Adipose tissue (tissue), 3 donors: ENCODE measurements around the gene STX19. TPM values are rescaled to one million over a fixed set of nuclear protein-coding genes. Genes with fewer than 3 reads are reported as not detected.

Source experiments
- H3K27ac ChIP-seq: one replicate; pipeline ENCODE4 v1.5.1; 2013; ENCODE audit warnings: low read depth, low read length
- WGBS, 3 donors: extraction: QIAGEN DNeasy Blood & Tissue Kit; methylation state at CpG; one replicate each; pipeline ENCODE4 v1.1.7; 2013; 5-methylcytosine and 5-hydroxymethylcytosine counted together
- polyA plus RNA-seq, 3 donors: library from polyadenylated mRNA; stranded (reverse); fragments of 200-250 nt; gene quantifications; one replicate each; pipeline ENCODE4 v1.2.3, GENCODE V29; 2013
- donor health status: healthy with polysubstance abuse.
- donor health status: Bipolar disorder and iron deficiency.
- donor health status: healthy.

Gene STX19
- polyA plus RNA-seq = 1 to 10 TPM in 1 of 3 donors, under 1 TPM in 1, not detected in 1; 0.30 to 3.9 TPM

- H3K27ac ChIP-seq = no peak within 1 kb of the TSS
- 20 to 79% (median 73%) methylated on average over 8 of the region's 8 CpGs for WGBS, 3 donors
Observed at GRCh38 chr3:94028093-94028837, at the start of gene STX19. Gene STX19, minus strand, starts transcription at chr3:94028597. Its CDS starts 13,328 bp downstream, at chr3:94015269.

- 91 to 95% (median 94%) methylated on average over 3 of the region's 3 CpGs for WGBS, 3 donors
- H3K27ac ChIP-seq = no peak overlapping the region
Observed at GRCh38 chr3:94076055-94076454, 47.7 kb upstream of the STX19 start.

- no peak overlapping the region for H3K27ac ChIP-seq
- WGBS, 3 donors = 58 to 90% (median 83%) methylated on average over 4 of the region's 4 CpGs
Observed at GRCh38 chr3:94071713-94072284, 43.4 kb upstream of the STX19 start.

- 93 to 98% (median 94%) methylated on average over 6 of the region's 6 CpGs for WGBS, 3 donors
- no peak overlapping the region for H3K27ac ChIP-seq
Observed at GRCh38 chr3:94070341-94070911, 42.0 kb upstream of the STX19 start.

- WGBS, 3 donors = 13 to 59% (median 58%) methylated on average over 4 of the region's 4 CpGs
- H3K27ac ChIP-seq = no peak overlapping the region
Observed at GRCh38 chr3:94069194-94069813, 40.9 kb upstream of the STX19 start.

- WGBS, 3 donors = 75 to 87% (median 85%) methylated on average over 6 of the region's 6 CpGs
- no peak overlapping the region for H3K27ac ChIP-seq
Observed at GRCh38 chr3:94066506-94067500, 38.4 kb upstream of the STX19 start.

GRCh38 chr3:94065819-94066480 is 37.6 kb upstream of the STX19 start:
- no peak overlapping the region for H3K27ac ChIP-seq
- 86 to 93% (median 88%) methylated on average over 1 of the region's 1 CpG for WGBS, 3 donors

- WGBS, 3 donors = 51 to 58% (median 56%) methylated on average over 1 of the region's 1 CpG
- H3K27ac ChIP-seq = no peak overlapping the region
Observed at GRCh38 chr3:94065122-94065521, 36.7 kb upstream of the STX19 start.

- no peak overlapping the region for H3K27ac ChIP-seq
- WGBS, 3 donors = 59 to 77% (median 59%) methylated on average over 6 of the region's 6 CpGs
Observed at GRCh38 chr3:94064243-94064860, 36.0 kb upstream of the STX19 start.

- H3K27ac ChIP-seq = peak overlapping the region; percentile 98
- 45 to 51% (median 49%) methylated on average over 17 of the region's 17 CpGs for WGBS, 3 donors
Observed at GRCh38 chr3:94063496-94064119, 35.2 kb upstream of the STX19 start.

GRCh38 chr3:94062513-94063404 is 34.4 kb upstream of the STX19 start, which contains the start of the genes DHFR2 and NSUN3:
Gene DHFR2, minus strand, starts transcription at chr3:94062916. Its CDS starts 1,405 bp downstream, at chr3:94061511.
Gene NSUN3, plus strand, starts transcription at chr3:94063061. Its CDS starts 66 bp downstream, at chr3:94063127.
- 0 to 1% (median 0%) methylated on average over 52 of the region's 52 CpGs for WGBS, 3 donors
- peak within 1 kb of the TSS; percentile 98 for H3K27ac ChIP-seq

- 94 to 97% (median 97%) methylated on average over 13 of the region's 13 CpGs for WGBS, 3 donors
Observed at GRCh38 chr3:94061297-94061696, 32.9 kb upstream of the STX19 start.

GRCh38 chr3:94050546-94050945 is 22.1 kb upstream of the STX19 start:
- no peak overlapping the region for H3K27ac ChIP-seq

More at GRCh38 chr3:94061297-94061696, 32.9 kb upstream of the STX19 start:
- no peak overlapping the region for H3K27ac ChIP-seq

GRCh38 chr3:94049267-94049666 is 20.9 kb upstream of the STX19 start:
- WGBS, 3 donors = 92 to 97% (median 95%) methylated on average over 2 of the region's 2 CpGs
- no peak overlapping the region for H3K27ac ChIP-seq

- H3K27ac ChIP-seq = no peak overlapping the region
- 98 to 99% (median 98%) methylated on average over 2 of the region's 2 CpGs for WGBS, 3 donors
Observed at GRCh38 chr3:94046533-94046932, 18.1 kb upstream of the STX19 start.
